Pancreas (tissue), 10 donors: ENCODE results near the gene TREH. TPM values are rescaled to one million over a fixed set of nuclear protein-coding genes. Genes with fewer than 3 reads are reported as not detected.
"Not testable (repeated sequence)": the region's sequence is repeated elsewhere in the genome, so short reads cannot be mapped to it uniquely, and the experiment has no call there.

Experiments used
- ATAC-seq, 4 donors: fragments of 200-7000 bp; cut with Tn5 transposase; one replicate each; pipeline versions ENCODE4 v1.8.0 to v1.9.1; 2020; ENCODE audit warnings: mild to moderate bottlenecking in 4 of 4, moderate library complexity in 4 of 4
- DNase-seq, 6 donors: peaks; one replicate each; pipeline ENCODE4 v3.0.0-alpha.2; 2020
- FAIRE-seq: peaks from 2 replicates; lab custom pipeline; 2012; peaks lifted over from hg19 to GRCh38; lab: Jason Lieb, UNC
- H3K27ac ChIP-seq, 4 donors: fragments of 200-600 bp; sonication (generic); 1 replicate in 3 of 4; 2 replicates in 1 of 4; pipeline versions ENCODE4 v1.5.0 to v1.8.0; 2020
- H3K27me3 ChIP-seq, 4 donors: fragments of 200-600 bp; one replicate each; pipeline ENCODE4 v1.8.0; 2021
- H3K36me3 ChIP-seq, 3 donors: fragments of 200-600 bp; sonication (generic) in 1 of 3; one replicate each; pipeline versions ENCODE4 v1.5.0 to v1.8.0; 2020 to 2021
- H3K4me1 ChIP-seq, 3 donors: fragments of 200-600 bp; one replicate each; pipeline ENCODE4 v1.8.0; 2021
- H3K4me3 ChIP-seq, 4 donors: fragments of 200-600 bp; sonication (generic) in 2 of 4; one replicate each; pipeline versions ENCODE4 v1.5.0 to v1.8.0; 2020 to 2021
- H3K9me3 ChIP-seq, 4 donors: fragments of 200-600 bp; one replicate each; pipeline ENCODE4 v1.8.0; 2021
- WGBS, 2 donors: extraction: QIAGEN DNeasy Blood & Tissue Kit; methylation state at CpG; one replicate each; pipeline ENCODE4 v1.1.7; 2013; 5-methylcytosine and 5-hydroxymethylcytosine counted together
- intact Hi-C, 3 donors: fragments of 100-400 bp; cut with DNase I; formaldehyde crosslinking; loops; one replicate each; pipeline versions ENCODE4 v1.11.1 to v1.14.2; 2022
- polyA plus RNA-seq, 2 donors: library from polyadenylated mRNA; stranded (reverse); fragments of 200-250 nt; gene quantifications; one replicate each; pipeline ENCODE4 v1.2.3, GENCODE V29; 2013
- total RNA-seq, 6 donors: library from RNA; stranded (reverse); fragmentation: NEBNext Ultra II Directional in 4 of 6; extraction: Animal tissue kit (Norgen Biotek cat#: 25700) in 4 of 6; gene quantifications; one replicate each; pipeline versions ENCODE4 v1.2.1 to v1.2.4, GENCODE V29; 2021 to 2023
- TF ChIP-seq, protein P1 (sequence below), 4 donors: fragments of 200-600 bp; sonication (generic) in 3 of 4; IDR thresholded peaks; one replicate each; pipeline versions ENCODE4 v1.5.0 to v1.8.0; 2021; ENCODE audit warnings: antibody characterized with exemption in 4 of 4
- donor health status: healthy with polysubstance abuse.
- donor health status: DM: no; HTN: no; CAD: no; lungs with moderate emphysema.
- donor health status: DM: no; HTN: no; CAD: no.
- donor health status: control.
- donor health status: control.
- donor health status: Bipolar disorder and iron deficiency.
- donor health status: DM: yes; HTN: yes; CAD: no.
- donor health status: DM: no; HTN: no; CAD: no.
- donor health status: DM: no; HTN: no; CAD: no.
- donor health status: DM: yes; HTN: yes; CAD: no.

TREH gene
- total and polyA plus RNA-seq, 8 donors: 0.14 to 4.7 (median 1.0) TPM

DNA sequence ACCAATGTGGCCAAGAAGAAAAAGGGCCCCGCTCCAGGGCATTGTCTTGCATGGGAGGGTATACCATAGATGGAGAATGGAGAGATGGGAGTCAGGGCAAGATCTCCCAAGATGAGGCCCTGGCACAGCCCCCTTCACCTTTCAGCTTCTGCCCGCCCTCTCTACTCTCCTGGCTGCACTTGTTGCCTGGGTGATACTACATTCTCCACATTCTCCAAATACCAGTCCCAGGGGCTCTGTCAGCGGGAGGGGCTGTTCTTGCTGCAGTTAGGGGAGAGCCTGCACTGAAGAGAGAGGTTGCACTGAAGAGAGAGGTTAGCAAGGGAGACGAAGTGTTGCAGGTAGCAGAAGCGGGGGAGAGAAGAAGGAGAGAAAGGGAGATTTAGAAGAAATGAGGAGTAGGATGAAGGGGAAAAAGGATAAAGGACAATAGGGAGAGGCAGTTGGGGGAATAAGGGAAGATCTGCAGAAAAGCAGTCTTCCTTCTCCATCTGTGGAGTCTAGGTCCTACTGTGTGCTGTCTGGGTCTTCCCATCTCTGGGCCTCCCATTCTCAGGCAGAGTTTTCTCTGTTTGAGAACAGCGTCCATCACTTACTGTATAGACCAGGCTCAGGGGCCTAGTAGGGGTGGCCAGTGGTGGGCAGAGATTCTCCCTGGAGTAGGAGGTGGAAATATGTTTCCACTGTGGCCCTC lies 64.0 kb downstream of the TREH start:
- TF ChIP-seq, protein P1, sequence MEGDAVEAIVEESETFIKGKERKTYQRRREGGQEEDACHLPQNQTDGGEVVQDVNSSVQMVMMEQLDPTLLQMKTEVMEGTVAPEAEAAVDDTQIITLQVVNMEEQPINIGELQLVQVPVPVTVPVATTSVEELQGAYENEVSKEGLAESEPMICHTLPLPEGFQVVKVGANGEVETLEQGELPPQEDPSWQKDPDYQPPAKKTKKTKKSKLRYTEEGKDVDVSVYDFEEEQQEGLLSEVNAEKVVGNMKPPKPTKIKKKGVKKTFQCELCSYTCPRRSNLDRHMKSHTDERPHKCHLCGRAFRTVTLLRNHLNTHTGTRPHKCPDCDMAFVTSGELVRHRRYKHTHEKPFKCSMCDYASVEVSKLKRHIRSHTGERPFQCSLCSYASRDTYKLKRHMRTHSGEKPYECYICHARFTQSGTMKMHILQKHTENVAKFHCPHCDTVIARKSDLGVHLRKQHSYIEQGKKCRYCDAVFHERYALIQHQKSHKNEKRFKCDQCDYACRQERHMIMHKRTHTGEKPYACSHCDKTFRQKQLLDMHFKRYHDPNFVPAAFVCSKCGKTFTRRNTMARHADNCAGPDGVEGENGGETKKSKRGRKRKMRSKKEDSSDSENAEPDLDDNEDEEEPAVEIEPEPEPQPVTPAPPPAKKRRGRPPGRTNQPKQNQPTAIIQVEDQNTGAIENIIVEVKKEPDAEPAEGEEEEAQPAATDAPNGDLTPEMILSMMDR (IDR thresholded peaks at IDR 0.05): no peak
- FAIRE-seq (no peak), DNase-seq (peak in 1 of 6 donors; percentile 20), ATAC-seq (peak in 2 of 4 donors; percentile 37 to 40)
- no peaks in the 10 kb centered on the region for H3K27me3 ChIP-seq
- H3K4me3 ChIP-seq: no peak overlapping the region
- intact Hi-C loops: no loop called here
- peaks cover 0 to 9% (median 0%) of the 10 kb centered on the region in 3 donors for H3K36me3 ChIP-seq
- WGBS, 2 donors: 70 to 71% methylated on average over 6 of the region's 6 CpGs
- H3K4me1 ChIP-seq: peaks cover 0 to 12% (median 0%) of the 10 kb centered on the region in 3 donors
- no peaks in the 10 kb centered on the region for H3K9me3 ChIP-seq
- no peak overlapping the region for H3K27ac ChIP-seq

DNA sequence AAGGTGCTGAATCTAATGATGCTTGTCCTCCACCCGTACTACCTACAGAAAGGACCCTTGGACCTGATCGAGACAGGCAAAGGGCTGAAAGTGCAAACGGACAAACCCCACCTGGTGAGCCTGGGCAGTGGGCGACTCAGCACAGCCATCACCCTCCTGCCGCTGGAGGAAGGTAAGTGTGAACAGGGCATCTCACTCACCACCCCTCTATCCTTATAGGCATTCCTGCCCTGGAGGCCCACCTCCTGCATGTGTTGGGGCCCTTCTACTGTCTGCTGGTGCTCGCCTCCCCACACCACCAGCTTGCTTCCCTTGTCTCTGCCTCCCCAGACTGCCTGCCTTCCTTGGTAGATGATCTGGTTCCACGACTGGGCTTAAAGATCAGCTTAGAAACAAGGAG lies 64.9 kb downstream of the TREH start:
- intact Hi-C loops: loop anchor here in 1 of 3 donors (5.0 kb wide), 1 partner anchor 43 kb away; no protein-coding TSS in a partner anchor
- Histone ChIP-seq H3K27ac (no peak overlapping the region), H3K36me3 (peaks cover 0 to 9% (median 0%) of the 10 kb centered on the region in 3 donors), H3K27me3 (no peaks in the 10 kb centered on the region), H3K9me3 (no peaks in the 10 kb centered on the region), H3K4me3 (no peak overlapping the region), H3K4me1 (peaks cover 0 to 11% (median 0%) of the 10 kb centered on the region in 3 donors)
- FAIRE-seq (no peak), ATAC-seq (no peak), DNase-seq (peak in 1 of 6 donors; percentile 20)
- WGBS, 2 donors: 83 to 86% methylated on average over 7 of the region's 7 CpGs
- TF ChIP-seq, protein P1 (IDR thresholded peaks at IDR 0.05): no peak

DNA sequence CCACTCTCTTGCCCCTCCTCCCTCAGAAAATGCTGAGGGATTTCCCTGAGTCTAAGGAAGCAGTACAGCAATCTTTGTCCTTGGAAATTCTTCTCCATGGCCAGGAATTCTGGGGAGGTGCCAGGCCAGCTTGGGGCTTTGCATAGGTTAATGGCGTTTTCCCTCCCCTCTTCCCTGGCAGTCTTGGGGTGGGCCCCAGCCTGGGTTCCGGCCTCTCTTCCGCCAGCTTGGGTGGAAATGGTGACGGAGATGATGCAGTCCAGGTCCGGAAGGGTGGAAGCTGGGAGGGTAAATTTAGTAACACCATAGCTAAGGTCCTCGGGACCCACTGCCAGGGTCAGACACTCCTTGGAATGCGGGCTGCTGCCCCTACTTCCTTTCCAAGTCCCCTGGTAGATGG lies 67.1 kb downstream of the TREH start:
- no peak for FAIRE-seq
- TF ChIP-seq, protein P1 (IDR thresholded peaks at IDR 0.05): no peak
- DNase-seq: peak in 2 of 6 donors; percentile 13 to 53
- WGBS, 2 donors: 62 to 74% methylated on average over 7 of the region's 7 CpGs
- Histone ChIP-seq H3K27me3 (no peaks in the 10 kb centered on the region), H3K9me3 (no peaks in the 10 kb centered on the region), H3K4me1 (peaks cover 0 to 11% (median 0%) of the 10 kb centered on the region in 3 donors), H3K36me3 (peaks cover 0 to 9% (median 0%) of the 10 kb centered on the region in 3 donors), H3K27ac (peak overlapping the region in 2 of 4 donors; percentile 19 to 28), H3K4me3 (no peak overlapping the region)
- no peak for ATAC-seq
- intact Hi-C loops: loop anchor here in 1 of 3 donors (5.0 kb wide), 1 partner anchor 45 kb away; no protein-coding TSS in a partner anchor

DNA sequence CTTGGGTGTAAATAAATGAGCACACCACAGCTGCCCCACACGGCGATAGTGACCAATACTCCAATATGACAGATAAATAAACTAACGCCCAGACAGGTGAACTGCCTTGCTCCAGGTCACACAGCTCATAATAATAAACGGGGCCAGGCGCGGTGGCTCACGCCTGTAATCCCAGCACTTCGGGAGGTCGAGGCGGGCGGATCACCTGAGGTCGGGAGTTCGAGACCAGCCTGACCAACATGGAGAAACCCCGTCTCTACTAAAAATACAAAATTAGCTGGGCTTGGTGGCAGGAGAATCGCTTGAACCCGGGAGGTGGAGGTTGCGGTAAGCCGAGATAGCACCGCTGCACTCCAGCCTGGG lies 68.0 kb downstream of the TREH start:
- Histone ChIP-seq H3K4me3 (peak overlapping the region in 2 of 4 donors; percentile 28 to 54), H3K4me1 (peaks cover 0 to 11% (median 0%) of the 10 kb centered on the region in 3 donors)
- not testable (repeated sequence) for H3K36me3 ChIP-seq, H3K27ac ChIP-seq, H3K9me3 ChIP-seq, H3K27me3 ChIP-seq, ATAC-seq, FAIRE-seq
- intact Hi-C loops: loop anchor here in 1 of 3 donors (5.0 kb wide), 1 partner anchor 46 kb away; no protein-coding TSS in a partner anchor
- DNase-seq: peak in 2 of 6 donors; percentile 2 to 34
- 60 to 66% methylated on average over 19 of the region's 19 CpGs for WGBS, 2 donors

DNA sequence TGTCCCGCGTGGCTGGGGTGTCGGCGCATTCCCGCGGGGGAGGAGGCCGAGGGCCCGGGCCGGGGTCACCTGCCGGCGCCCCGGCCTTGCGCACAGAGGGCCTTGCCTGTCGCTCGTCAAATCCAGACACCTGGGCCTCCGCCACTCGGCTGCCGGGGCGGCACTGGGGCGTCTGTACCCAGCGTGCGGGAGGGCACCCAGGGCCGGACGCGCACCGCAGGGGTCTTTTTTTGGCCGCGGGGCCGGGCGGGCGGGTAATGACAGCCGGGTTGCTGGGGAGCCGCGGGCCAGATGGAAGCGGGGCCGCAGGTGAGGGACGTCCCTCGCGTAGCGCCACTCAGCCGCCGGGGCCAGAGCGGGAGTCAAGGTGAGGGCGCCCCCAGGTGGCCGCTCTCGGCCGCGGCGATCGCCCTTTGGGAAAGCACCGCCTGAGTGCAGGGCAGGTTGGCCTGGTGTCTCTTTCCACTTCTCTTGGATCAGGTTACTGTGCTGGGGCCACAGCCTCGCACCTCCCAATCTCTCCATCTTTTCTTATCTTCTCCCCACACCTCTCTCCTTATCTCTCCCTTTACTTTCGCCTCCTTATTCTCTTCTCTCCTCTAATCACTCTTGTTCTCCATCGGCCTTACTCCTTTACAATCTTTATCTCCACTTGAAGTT lies 68.5 kb downstream of the TREH start:
- H3K9me3 ChIP-seq: no peaks in the 10 kb centered on the region
- peaks cover 0 to under 1% (median 0%) of the 10 kb centered on the region in 3 donors for H3K36me3 ChIP-seq
- WGBS, 2 donors: 3 to 4% methylated on average over 21 to 54 of the region's 54 CpGs
- H3K27ac ChIP-seq: peak overlapping the region in 1 of 4 donors; percentile 53
- H3K4me3 ChIP-seq: peak overlapping the region; percentile 9 to 54 (median 19)
- FAIRE-seq: no peak
- H3K27me3 ChIP-seq: no peaks in the 10 kb centered on the region
- TF ChIP-seq, protein P1 (IDR thresholded peaks at IDR 0.05): peak; percentile 83 to 92 (median 88)
- peak; percentile 77 to 98 (median 87) for DNase-seq
- ATAC-seq: peak; percentile 64 to 81 (median 76)
- intact Hi-C loops: loop anchor here in 1 of 3 donors (5.0 kb wide), 1 partner anchor 46 kb away; no protein-coding TSS in a partner anchor
- H3K4me1 ChIP-seq: peaks cover 0 to 11% (median 0%) of the 10 kb centered on the region in 3 donors
